GM12801 (cell line): ENCODE results near the gene IQUB.

ENCODE experiments used
- CTCF ChIP-seq: IDR thresholded peaks from one replicate; pipeline ENCODE4 v1.5.1; 2011; ENCODE audit warnings: control low read depth; ENCODE audit not compliant: insufficient read length; ENCODE audit errors: extremely low read depth

IQUB gene

GRCh38 chr7:123423622-123424021, 110.8 kb downstream of the IQUB start:
- TF ChIP-seq CTCF, result no peak

GRCh38 chr7:123417580-123417979, 116.8 kb downstream of the IQUB start:
- no peak for TF ChIP-seq CTCF

GRCh38 chr7:123415625-123416024, 118.8 kb downstream of the IQUB start:
- no peak for TF ChIP-seq CTCF

DNA sequence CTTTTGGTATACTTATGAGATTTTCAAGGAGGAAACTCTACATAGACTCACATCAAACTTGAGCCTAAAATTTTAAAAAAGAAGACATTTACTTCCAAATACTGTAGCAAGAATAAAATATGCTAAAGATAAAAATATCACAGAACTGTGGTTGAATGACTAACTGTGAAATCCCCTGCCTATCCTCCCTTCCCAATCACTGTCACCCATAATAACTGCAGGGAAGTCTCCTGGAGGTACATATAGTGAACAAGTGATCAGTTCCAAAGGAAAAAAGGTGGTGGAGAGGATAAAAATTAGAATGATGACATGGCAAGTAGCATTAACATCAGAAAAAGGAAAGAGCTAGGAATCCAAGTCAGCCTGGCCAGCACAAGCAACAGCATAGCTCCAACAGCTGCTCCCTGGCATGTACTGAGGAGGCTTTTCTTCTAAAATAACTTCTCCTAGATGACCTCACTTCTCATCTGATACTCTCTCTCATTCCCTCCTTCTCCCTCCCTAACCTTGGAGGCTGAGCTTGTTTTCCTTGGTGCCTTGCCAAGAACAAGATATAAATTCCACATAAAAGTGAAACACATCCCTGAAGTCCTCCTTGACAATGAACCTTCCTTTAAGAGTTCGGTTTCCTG, 124.0 kb downstream of the IQUB start:
- TF ChIP-seq CTCF, result no peak
